Right atrium auricular region (tissue), 2 donors: ENCODE data around the gene ACD. TPM values are rescaled to one million over a fixed set of nuclear protein-coding genes. Genes with fewer than 3 reads are reported as not detected.
"Not testable (repeated sequence)": the region's sequence is repeated elsewhere in the genome, so short reads cannot be mapped to it uniquely, and the experiment has no call there.

Experiments used
- DNase-seq: peaks from one replicate; pipeline ENCODE4 v3.0.0-alpha.2; 2019; ENCODE audit warnings: low spot score
- H3K27ac ChIP-seq, 2 donors: fragments of 200-600 bp; sonication (generic); 1 replicate in 1 of 2; 2 replicates in 1 of 2; pipeline ENCODE4 v1.5.1; 2016 to 2019
- H3K27me3 ChIP-seq, 2 donors: fragments of 200-600 bp; sonication (generic); one replicate each; pipeline versions ENCODE4 v1.5.1 to v1.6.0; 2017 to 2019
- H3K36me3 ChIP-seq: fragments of 200-600 bp; sonication (generic); one replicate; pipeline ENCODE4 v1.5.1; 2016
- H3K4me1 ChIP-seq, 2 donors: fragments of 200-600 bp; sonication (generic); one replicate each; pipeline versions ENCODE4 v1.5.1 to v1.6.0; 2017 to 2019
- H3K4me3 ChIP-seq, 2 donors: fragments of 200-600 bp; sonication (generic); 1 replicate in 1 of 2; 2 replicates in 1 of 2; pipeline ENCODE4 v1.5.1; 2017 to 2019; ENCODE audit warnings: mild to moderate bottlenecking in 1 of 2, moderate library complexity in 1 of 2
- H3K9me3 ChIP-seq, 2 donors: fragments of 200-600 bp; sonication (generic); one replicate each; pipeline ENCODE4 v1.5.1; 2019
- CTCF ChIP-seq, 2 donors: fragments of 200-600 bp; sonication (generic); IDR thresholded peaks; one replicate each; pipeline ENCODE4 v1.5.1; 2019; ENCODE audit warnings: antibody characterized with exemption in 2 of 2
- total RNA-seq, 2 donors: library from RNA; depleted of rRNA; stranded (reverse); fragments of >200 nt; gene quantifications; one replicate each; pipeline ENCODE4 v1.1.0, GENCODE V29; 2016

The ACD gene
- total RNA-seq, 2 donors from 2014 or later: 7.0 to 10.8 TPM

DNA sequence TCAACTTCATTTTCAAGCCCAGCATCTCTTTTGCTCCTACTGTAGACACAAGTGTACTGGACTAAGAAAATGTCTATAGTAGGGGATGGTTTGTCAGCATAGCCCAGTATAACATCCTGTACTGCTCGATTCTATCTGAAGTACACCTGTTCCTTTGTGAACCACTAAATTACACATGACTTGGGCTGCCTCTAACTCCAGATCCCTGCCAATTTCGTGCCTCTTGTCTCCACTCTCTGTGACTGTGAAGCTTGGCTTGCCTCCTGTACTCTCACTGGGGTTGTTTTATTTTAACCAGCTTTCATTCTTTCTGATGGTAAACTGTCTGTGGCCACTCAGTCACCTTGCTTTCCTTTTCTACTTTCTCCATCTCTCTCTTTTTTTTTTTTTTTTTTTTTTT, 34.6 kb upstream of the ACD start:
- DNase-seq: no peak
- no peak overlapping the region for H3K27ac ChIP-seq
- no peaks in the 10 kb centered on the region for H3K36me3 ChIP-seq

DNA sequence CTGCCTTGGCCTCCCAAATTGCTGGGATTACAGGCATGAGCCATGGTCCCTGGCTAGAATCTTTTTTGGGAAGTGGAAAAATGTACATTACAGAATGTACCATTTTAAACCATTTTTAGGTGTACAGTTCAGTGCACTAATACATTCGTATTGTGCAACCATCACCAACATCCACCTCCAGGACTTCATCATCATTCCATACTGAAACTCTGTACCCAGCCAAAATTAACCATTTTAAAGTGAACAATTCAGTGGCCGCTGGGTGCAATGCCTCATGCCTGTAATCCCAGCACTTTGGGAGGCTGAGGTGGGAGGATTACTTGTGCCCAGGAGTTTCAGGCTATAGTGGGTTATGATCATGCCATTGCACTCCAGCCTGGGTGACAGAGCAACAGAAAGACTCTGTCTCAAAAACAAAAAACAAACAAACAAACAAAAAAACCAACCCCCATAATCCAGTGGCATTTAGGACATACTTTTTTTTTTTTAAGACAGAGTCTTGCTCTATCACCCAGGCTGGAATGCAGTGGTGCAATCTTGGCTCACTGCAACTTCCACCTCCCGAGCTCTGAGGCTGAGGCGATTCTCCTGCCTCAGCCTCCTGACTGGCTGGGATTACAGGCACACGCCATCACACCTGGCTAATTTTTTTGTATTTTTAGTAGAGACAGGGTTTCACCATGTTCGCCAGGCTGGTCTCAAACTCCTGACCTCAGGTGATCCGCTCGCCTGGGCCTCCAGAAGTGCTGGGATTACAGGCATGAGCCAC, 33.6 kb upstream of the ACD start:
- not testable (repeated sequence) for H3K27ac ChIP-seq, DNase-seq

More for the DNA sequence above, 34.6 kb upstream of the ACD start:
- Histone ChIP-seq H3K27me3 (no peaks in the 10 kb centered on the region), H3K9me3 (no peaks in the 10 kb centered on the region), H3K4me1 (no peaks in the 10 kb centered on the region), H3K4me3 (no peak overlapping the region)
- TF ChIP-seq CTCF (IDR thresholded peaks at IDR 0.05): no peak

DNA sequence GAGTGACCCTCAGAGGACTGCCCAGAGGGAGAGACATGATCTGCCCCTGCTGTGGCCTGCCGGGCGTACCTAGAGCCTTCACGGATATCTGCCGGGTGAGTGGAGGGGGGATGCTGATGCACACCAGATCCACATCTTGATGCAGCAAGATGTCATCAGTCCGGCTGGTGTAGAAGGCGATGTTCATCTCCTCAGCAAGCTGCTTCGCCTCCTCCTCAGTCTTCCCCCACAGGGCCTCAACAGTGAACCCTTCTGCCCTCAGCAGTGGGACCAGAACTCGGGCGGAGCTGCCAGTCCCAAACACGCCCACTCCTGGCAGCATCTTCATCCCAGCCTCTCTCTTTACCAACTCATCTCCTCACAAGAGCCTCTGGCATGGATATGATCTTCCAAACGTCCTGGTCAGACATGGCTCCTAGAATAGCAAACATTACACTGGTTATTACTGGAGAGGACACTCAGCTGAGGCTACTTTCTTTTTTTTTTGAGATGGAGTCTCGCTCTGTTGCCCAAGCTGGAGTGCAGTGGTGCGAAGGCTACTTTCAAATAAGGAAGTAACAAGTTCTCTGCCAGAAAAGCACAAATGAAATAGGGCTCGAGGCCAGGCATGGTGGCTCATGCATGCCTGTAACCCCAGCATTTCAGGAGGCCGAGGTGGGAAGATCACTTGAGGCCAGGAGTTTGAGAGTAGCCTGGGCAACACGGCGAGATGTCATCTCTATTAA, 25.5 kb upstream of the ACD start:
- no peak for TF ChIP-seq CTCF (IDR thresholded peaks at IDR 0.05)
- peak overlapping the region; percentile 12 to 25 for H3K27ac ChIP-seq

More for the DNA sequence above, 33.6 kb upstream of the ACD start:
- H3K27me3 ChIP-seq, H3K36me3 ChIP-seq, H3K9me3 ChIP-seq, H3K4me1 ChIP-seq, H3K4me3 ChIP-seq: not testable (repeated sequence)

GRCh38 chr16:67683767-67684166, 23.7 kb upstream of the ACD start:
- Histone ChIP-seq H3K4me1 (peaks cover 0 to 7% of the 10 kb centered on the region in 2 donors), H3K36me3 (peaks cover 4% of the 10 kb centered on the region), H3K4me3 (no peak overlapping the region), H3K9me3 (no peaks in the 10 kb centered on the region), H3K27ac (no peak overlapping the region), H3K27me3 (no peaks in the 10 kb centered on the region)
- no peak for TF ChIP-seq CTCF (IDR thresholded peaks at IDR 0.05)
- DNase-seq: no peak

More for the DNA sequence above, 25.5 kb upstream of the ACD start:
- DNase-seq: no peak
- H3K4me1 ChIP-seq: peaks cover 0 to 7% of the 10 kb centered on the region in 2 donors
- no peak overlapping the region for H3K4me3 ChIP-seq
- no peaks in the 10 kb centered on the region for H3K27me3 ChIP-seq
- H3K36me3 ChIP-seq: peaks cover 4% of the 10 kb centered on the region
- no peaks in the 10 kb centered on the region for H3K9me3 ChIP-seq

GRCh38 chr16:67679935-67680897, 20.2 kb upstream of the ACD start:
- peaks cover 4% of the 10 kb centered on the region for H3K36me3 ChIP-seq
- no peaks in the 10 kb centered on the region for H3K27me3 ChIP-seq
- no peaks in the 10 kb centered on the region for H3K9me3 ChIP-seq
- TF ChIP-seq CTCF (IDR thresholded peaks at IDR 0.05): no peak
- H3K4me3 ChIP-seq: no peak overlapping the region
- DNase-seq: no peak
- peaks cover 0 to 1% of the 10 kb centered on the region in 2 donors for H3K4me1 ChIP-seq
- H3K27ac ChIP-seq: no peak overlapping the region
